ENCODE data around the gene SBK2. TPM values are rescaled to one million over a fixed set of nuclear protein-coding genes. Genes with fewer than 3 reads are reported as not detected.

Gene SBK2
- total and polyA plus RNA-seq, 9 of the 15 experiments (the other 6 are each of a cell fraction or from before 2014, with no cell fraction given) = not detected

DNA sequence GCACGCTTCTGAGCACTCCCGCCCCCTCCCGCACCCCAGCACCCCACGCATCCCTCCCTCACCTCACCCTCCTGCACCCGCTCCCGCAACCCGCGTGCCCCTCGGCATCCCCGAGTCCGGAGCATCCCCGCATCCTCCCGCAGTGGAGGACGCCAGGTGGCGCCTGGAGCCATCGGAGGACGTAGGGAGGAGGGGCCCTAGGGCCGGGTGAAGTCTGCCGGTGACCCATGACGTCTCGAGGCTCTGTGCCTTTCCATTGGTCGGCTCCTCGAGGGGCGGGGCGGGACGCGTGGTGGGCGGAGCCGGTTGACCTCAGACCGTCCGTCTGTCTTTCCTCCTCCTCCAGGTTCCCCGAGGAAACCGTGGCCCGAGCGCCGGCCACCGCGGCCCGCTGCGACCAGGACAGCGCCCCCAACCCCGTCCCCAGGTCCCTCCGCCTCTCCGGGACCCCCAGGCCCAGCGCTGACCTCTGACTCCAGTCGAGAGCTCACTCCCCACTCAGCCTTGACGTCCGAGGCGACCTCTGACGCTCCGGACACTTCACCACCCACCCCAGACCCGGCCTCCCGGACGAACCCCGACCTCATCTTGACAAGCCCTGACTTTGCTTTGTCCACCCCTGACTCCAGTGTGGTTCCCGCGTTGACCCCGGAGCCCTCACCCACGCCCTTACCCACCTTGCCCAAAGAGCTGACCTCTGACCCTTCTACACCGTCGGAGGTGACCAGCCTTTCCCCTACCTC lies 19.9 kb downstream of the SBK2 start (continued):
- TF ChIP-seq EGR1 (conservative IDR thresholded peaks at IDR 0.05) (peak; percentile 14; the same call in 1 of the 2 replicates), ZFP36 (IDR thresholded peaks at IDR 0.05; ENCODE audit: low read depth, low read length, partially characterized antibody) (peak; percentile 21), SRSF9 (IDR thresholded peaks at IDR 0.05; ENCODE audit: borderline replicate concordance, low read depth, low read length) (no peak), HCFC1 (IDR thresholded peaks at IDR 0.05; ENCODE audit: low read depth, low read length) (peak; percentile 47), NFIC (IDR thresholded peaks at IDR 0.05) (peak; percentile 56), ZNF561 (CRISPR knock-in tag; conservative IDR thresholded peaks at IDR 0.05) (no peak), STAG1 (CRISPR knock-in tag; IDR thresholded peaks at IDR 0.05; ENCODE audit: borderline replicate concordance) (peak; percentile 73; the same call in 1 of the 2 replicates), TAL1 (IDR thresholded peaks at IDR 0.05) (no peak), SUPT5H (IDR thresholded peaks at IDR 0.05) (peak; percentile 39; the same call in 1 of the 2 replicates), HNRNPH1 (optimal IDR thresholded peaks at IDR 0.05; ENCODE audit: low read depth, low read length) (no peak), POLR2H (tag; IDR thresholded peaks at IDR 0.05; ENCODE audit: low read depth) (no peak), ZFX (CRISPR knock-in tag; IDR thresholded peaks at IDR 0.05) (0 out of 2 replicates have a peak, but pooled peaks have one; percentile 32), EZH2 (IDR thresholded peaks at IDR 0.05; ENCODE audit: borderline replicate concordance, low read depth, low read length) (no peak), SOX6 (IDR thresholded peaks at IDR 0.05) (peak; percentile 13; the same call in 1 of the 2 replicates), RBFOX2 (IDR thresholded peaks at IDR 0.05; ENCODE audit: low read depth, low read length) (peak; percentile 68), SAFB (IDR thresholded peaks at IDR 0.05; ENCODE audit: borderline replicate concordance, low read depth, low read length) (no peak), POLR2G (IDR thresholded peaks at IDR 0.05; ENCODE audit: low read depth, low read length) (peak; percentile 77), ZNF23 (CRISPR knock-in tag; IDR thresholded peaks at IDR 0.05) (no peak)
- TF ChIP-seq, protein P1, sequence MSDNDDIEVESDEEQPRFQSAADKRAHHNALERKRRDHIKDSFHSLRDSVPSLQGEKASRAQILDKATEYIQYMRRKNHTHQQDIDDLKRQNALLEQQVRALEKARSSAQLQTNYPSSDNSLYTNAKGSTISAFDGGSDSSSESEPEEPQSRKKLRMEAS (CRISPR knock-in tag; IDR thresholded peaks at IDR 0.05) = peak; percentile 62
- TF ChIP-seq, protein P2, sequence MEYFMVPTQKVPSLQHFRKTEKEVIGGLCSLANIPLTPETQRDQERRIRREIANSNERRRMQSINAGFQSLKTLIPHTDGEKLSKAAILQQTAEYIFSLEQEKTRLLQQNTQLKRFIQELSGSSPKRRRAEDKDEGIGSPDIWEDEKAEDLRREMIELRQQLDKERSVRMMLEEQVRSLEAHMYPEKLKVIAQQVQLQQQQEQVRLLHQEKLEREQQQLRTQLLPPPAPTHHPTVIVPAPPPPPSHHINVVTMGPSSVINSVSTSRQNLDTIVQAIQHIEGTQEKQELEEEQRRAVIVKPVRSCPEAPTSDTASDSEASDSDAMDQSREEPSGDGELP (CRISPR knock-in tag; IDR thresholded peaks at IDR 0.05; ENCODE audit: borderline replicate concordance) = peak; percentile 79
- TF ChIP-seq, protein P3, sequence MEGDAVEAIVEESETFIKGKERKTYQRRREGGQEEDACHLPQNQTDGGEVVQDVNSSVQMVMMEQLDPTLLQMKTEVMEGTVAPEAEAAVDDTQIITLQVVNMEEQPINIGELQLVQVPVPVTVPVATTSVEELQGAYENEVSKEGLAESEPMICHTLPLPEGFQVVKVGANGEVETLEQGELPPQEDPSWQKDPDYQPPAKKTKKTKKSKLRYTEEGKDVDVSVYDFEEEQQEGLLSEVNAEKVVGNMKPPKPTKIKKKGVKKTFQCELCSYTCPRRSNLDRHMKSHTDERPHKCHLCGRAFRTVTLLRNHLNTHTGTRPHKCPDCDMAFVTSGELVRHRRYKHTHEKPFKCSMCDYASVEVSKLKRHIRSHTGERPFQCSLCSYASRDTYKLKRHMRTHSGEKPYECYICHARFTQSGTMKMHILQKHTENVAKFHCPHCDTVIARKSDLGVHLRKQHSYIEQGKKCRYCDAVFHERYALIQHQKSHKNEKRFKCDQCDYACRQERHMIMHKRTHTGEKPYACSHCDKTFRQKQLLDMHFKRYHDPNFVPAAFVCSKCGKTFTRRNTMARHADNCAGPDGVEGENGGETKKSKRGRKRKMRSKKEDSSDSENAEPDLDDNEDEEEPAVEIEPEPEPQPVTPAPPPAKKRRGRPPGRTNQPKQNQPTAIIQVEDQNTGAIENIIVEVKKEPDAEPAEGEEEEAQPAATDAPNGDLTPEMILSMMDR (IDR thresholded peaks at IDR 0.05 in 2 of 3, conservative IDR thresholded peaks at IDR 0.05 in 1 of 3; ENCODE audit: insufficient read depth in 2 of 3, low read depth in 1 of 3, low read length in 3 of 3) = peak; percentile 90 to 96 (median 96)
- TF ChIP-seq, protein P4, sequence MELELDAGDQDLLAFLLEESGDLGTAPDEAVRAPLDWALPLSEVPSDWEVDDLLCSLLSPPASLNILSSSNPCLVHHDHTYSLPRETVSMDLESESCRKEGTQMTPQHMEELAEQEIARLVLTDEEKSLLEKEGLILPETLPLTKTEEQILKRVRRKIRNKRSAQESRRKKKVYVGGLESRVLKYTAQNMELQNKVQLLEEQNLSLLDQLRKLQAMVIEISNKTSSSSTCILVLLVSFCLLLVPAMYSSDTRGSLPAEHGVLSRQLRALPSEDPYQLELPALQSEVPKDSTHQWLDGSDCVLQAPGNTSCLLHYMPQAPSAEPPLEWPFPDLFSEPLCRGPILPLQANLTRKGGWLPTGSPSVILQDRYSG (tag; conservative IDR thresholded peaks at IDR 0.05; ENCODE audit: low read depth) = no peak
- TF ChIP-seq, protein P5, sequence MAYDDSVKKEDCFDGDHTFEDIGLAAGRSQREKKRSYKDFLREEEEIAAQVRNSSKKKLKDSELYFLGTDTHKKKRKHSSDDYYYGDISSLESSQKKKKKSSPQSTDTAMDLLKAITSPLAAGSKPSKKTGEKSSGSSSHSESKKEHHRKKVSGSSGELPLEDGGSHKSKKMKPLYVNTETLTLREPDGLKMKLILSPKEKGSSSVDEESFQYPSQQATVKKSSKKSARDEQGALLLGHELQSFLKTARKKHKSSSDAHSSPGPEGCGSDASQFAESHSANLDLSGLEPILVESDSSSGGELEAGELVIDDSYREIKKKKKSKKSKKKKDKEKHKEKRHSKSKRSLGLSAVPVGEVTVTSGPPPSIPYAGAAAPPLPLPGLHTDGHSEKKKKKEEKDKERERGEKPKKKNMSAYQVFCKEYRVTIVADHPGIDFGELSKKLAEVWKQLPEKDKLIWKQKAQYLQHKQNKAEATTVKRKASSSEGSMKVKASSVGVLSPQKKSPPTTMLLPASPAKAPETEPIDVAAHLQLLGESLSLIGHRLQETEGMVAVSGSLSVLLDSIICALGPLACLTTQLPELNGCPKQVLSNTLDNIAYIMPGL (CRISPR knock-in tag; IDR thresholded peaks at IDR 0.05) = peak; percentile 72
